Stimulated activated CD4-positive, alpha-beta T cell treated with anti-CD3 and anti-CD28 coated beads, Interleukin-15, amount 100 ng/mL, for 1 hour (primary cell): ENCODE measurements around the gene OGFOD3.
"Not testable (repeated sequence)": the region's sequence is repeated elsewhere in the genome, so short reads cannot be mapped to it uniquely, and the experiment has no call there.

Experiments
- DNase-seq, 2 donors: peaks; one replicate each; pipeline ENCODE4 v3.0.0-alpha.2; 2020; ENCODE audit warnings: low read depth in 1 of 2, low spot score in 1 of 2

OGFOD3 gene

GRCh38 chr17:82435103-82435502 lies 16.7 kb upstream of the OGFOD3 start:
- DNase-seq: no peak

GRCh38 chr17:82434216-82434565 lies 15.8 kb upstream of the OGFOD3 start:
- no peak for DNase-seq

- no peak for DNase-seq
Measured at GRCh38 chr17:82433560-82434215, 15.3 kb upstream of the OGFOD3 start.

- no peak for DNase-seq
Measured at GRCh38 chr17:82432017-82432416, 13.6 kb upstream of the OGFOD3 start.

GRCh38 chr17:82429824-82430223 lies 11.4 kb upstream of the OGFOD3 start:
- DNase-seq: no peak

- DNase-seq: no peak
Measured at GRCh38 chr17:82428546-82428945, 10.2 kb upstream of the OGFOD3 start.

GRCh38 chr17:82424863-82425159 lies 6.4 kb upstream of the OGFOD3 start:
- no peak for DNase-seq

- peak in 1 of 2 donors; percentile 34 for DNase-seq
Measured at GRCh38 chr17:82424001-82424862, 5.8 kb upstream of the OGFOD3 start.

- DNase-seq: no peak
Measured at GRCh38 chr17:82419540-82419939, 1.2 kb upstream of the OGFOD3 start.

GRCh38 chr17:82416771-82417170 lies 1.6 kb downstream of the OGFOD3 start:
- DNase-seq: no peak

- no peak for DNase-seq
Measured at GRCh38 chr17:82416264-82416663, 2.1 kb downstream of the OGFOD3 start.

GRCh38 chr17:82415786-82416185 lies 2.6 kb downstream of the OGFOD3 start:
- no peak for DNase-seq

- DNase-seq: no peak
Measured at GRCh38 chr17:82415336-82415735, 3.0 kb downstream of the OGFOD3 start.

GRCh38 chr17:82414548-82415281 lies 3.7 kb downstream of the OGFOD3 start:
- DNase-seq: peak; percentile 41 to 62

- DNase-seq: no peak
Measured at GRCh38 chr17:82412535-82413520, 5.6 kb downstream of the OGFOD3 start.

GRCh38 chr17:82412081-82412480 lies 6.3 kb downstream of the OGFOD3 start:
- DNase-seq: not testable (repeated sequence)

GRCh38 chr17:82411396-82412053 lies 6.9 kb downstream of the OGFOD3 start:
- DNase-seq: no peak

- DNase-seq: no peak
Measured at GRCh38 chr17:82410014-82410716, 8.2 kb downstream of the OGFOD3 start.

GRCh38 chr17:82408938-82409318 lies 9.5 kb downstream of the OGFOD3 start:
- no peak for DNase-seq
